ENCODE data around the gene OR4F6.

Gene OR4F6

GRCh38 chr15:101805605-101806345 lies 2.5 kb downstream of the OR4F6 start:
- DNase-seq: no peak

- DNase-seq: no peak
These were observed 4.1 kb downstream of the OR4F6 start for GRCh38 chr15:101807345-101807945.

- DNase-seq: no peak
These were observed 4.9 kb downstream of the OR4F6 start for GRCh38 chr15:101808201-101808600.

DNA sequence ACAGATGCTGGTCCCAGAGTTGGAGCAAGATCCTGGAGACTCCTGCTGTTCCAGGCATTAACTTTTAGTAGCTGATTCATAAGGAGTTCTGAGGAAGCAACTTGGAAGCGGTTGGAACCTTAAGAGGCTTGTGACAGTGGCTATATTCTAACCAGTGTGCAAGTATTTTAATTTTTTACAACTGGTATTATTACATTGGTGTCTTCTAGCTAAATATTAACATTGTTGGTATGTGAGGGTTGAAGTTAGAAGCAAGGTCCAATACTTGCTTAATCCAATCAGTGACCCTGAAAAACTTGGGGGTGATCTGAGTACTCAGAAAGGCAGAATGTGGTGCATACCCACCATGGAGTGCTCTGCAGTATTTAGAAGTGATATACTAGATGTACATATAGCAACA lies 7.1 kb downstream of the OR4F6 start:
- DNase-seq: no peak

- no peak for DNase-seq
These were observed 7.6 kb downstream of the OR4F6 start for GRCh38 chr15:101810876-101811275.

- DNase-seq: no peak
These were observed 8.6 kb downstream of the OR4F6 start, which contains the start of gene OR4F15 for GRCh38 chr15:101811902-101812301. OR4F15 (plus strand) TSS chr15:101812202; CDS start chr15:101818187, 5,985 bp downstream.

DNA sequence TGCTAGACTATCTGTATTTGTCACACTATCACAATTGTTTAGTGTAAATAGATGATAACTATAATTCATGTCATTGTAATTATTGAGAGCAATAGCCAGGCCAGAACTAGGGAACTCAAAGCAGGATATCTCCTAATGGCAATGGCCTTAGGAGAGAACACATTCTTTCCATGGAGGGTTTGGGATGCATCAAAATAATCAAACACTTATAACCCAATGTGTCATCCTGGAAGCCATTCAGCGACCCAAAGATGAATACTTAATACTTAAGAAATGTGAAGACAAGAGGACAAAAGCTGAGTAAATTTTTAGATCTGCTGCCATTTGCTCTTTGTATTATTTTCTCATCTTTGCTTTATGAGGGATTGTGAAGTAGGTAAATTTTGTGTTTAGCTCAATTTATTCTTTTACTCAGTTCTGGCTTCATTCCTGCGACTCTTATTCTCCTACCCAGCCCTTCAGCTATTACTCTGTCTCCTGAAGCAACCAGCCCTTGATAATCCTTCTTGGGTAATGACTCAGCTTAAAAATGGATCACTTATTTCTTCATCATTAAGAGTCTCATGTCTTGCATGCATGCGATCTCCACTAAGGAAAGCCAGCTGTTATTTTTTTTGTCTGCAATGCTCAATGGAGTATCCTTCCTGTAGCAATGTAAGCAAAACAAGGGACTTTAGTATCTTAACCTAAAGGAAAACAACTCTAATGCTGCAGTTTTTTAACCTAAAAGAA lies 10.7 kb downstream of the OR4F6 start:
- no peak for DNase-seq

GRCh38 chr15:101820781-101821180 lies 17.5 kb downstream of the OR4F6 start:
- DNase-seq: no peak

- no peak for DNase-seq
These were observed 23.9 kb downstream of the OR4F6 start for GRCh38 chr15:101827257-101827656.

DNA sequence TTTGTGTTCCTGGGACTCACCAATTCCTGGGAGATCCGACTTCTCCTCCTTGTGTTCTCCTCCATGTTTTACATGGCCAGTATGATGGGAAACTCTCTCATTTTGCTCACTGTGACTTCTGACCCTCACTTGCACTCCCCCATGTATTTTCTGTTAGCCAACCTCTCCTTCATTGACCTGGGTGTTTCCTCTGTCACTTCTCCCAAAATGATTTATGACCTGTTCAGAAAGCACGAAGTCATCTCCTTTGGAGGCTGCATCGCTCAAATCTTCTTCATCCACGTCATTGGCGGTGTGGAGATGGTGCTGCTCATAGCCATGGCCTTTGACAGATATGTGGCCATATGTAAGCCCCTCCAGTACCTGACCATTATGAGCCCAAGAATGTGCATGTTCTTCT lies 25.5 kb downstream of the OR4F6 start:
- DNase-seq: no peak

DNA sequence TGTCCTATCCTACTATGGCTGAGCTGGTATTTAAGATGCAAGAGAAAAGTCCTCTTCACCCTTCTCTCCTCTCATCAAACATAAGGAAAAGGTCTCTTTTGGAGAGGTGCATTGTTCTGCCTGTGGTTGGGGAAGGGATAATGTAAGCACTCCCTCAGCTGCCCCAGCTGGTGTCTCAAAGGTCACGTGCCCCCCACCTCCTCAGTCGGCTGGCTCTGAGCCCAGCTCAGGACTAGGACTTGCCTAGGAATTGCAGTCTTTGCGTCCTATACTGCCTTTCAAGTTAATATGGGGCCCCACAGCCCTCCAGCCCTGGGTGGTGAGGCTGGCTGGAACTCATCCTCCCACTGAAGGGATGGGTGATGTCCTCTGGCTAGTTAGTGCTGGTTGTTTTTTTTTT lies 38.3 kb downstream of the OR4F6 start:
- DNase-seq: no peak

- no peak for DNase-seq
These were observed 41.6 kb downstream of the OR4F6 start for GRCh38 chr15:101844916-101845315.

- DNase-seq: no peak
These were observed 49.0 kb downstream of the OR4F6 start for GRCh38 chr15:101852356-101852755.

All from right forelimb (tissue), 1 donor.